ENCODE data around the gene MYT1.

The MYT1 gene

GRCh38 chr20:64153861-64154589, 10.2 kb upstream of the MYT1 start:
- no peak for DNase-seq (ENCODE audit: extremely low read depth in 1 of 2, low read depth in 1 of 2)

GRCh38 chr20:64154590-64155257, 9.5 kb upstream of the MYT1 start:
- no peak for DNase-seq (ENCODE audit: extremely low read depth in 1 of 2, low read depth in 1 of 2)

- DNase-seq (ENCODE audit: extremely low read depth in 1 of 2, low read depth in 1 of 2): no peak
Observed at GRCh38 chr20:64155258-64156135, 8.8 kb upstream of the MYT1 start.

GRCh38 chr20:64156136-64156885, 7.9 kb upstream of the MYT1 start:
- DNase-seq (ENCODE audit: extremely low read depth in 1 of 2, low read depth in 1 of 2): no peak

GRCh38 chr20:64156886-64157875, 7.1 kb upstream of the MYT1 start:
- no peak for DNase-seq (ENCODE audit: extremely low read depth in 1 of 2, low read depth in 1 of 2)

GRCh38 chr20:64157878-64158277, 6.4 kb upstream of the MYT1 start:
- DNase-seq (ENCODE audit: extremely low read depth in 1 of 2, low read depth in 1 of 2): no peak

GRCh38 chr20:64158346-64159285, 5.6 kb upstream of the MYT1 start:
- DNase-seq (ENCODE audit: extremely low read depth in 1 of 2, low read depth in 1 of 2): no peak

GRCh38 chr20:64159286-64159680, 5.0 kb upstream of the MYT1 start:
- no peak for DNase-seq (ENCODE audit: extremely low read depth in 1 of 2, low read depth in 1 of 2)

GRCh38 chr20:64159711-64160110, 4.5 kb upstream of the MYT1 start:
- DNase-seq (ENCODE audit: extremely low read depth in 1 of 2, low read depth in 1 of 2): no peak

- no peak for DNase-seq (ENCODE audit: extremely low read depth in 1 of 2, low read depth in 1 of 2)
Observed at GRCh38 chr20:64160118-64160517, 4.1 kb upstream of the MYT1 start.

- no peak for DNase-seq (ENCODE audit: extremely low read depth in 1 of 2, low read depth in 1 of 2)
Observed at GRCh38 chr20:64160526-64161355, 3.5 kb upstream of the MYT1 start.

GRCh38 chr20:64161356-64162238, 2.7 kb upstream of the MYT1 start:
- DNase-seq (ENCODE audit: extremely low read depth in 1 of 2, low read depth in 1 of 2): no peak

GRCh38 chr20:64162239-64162910, 1.9 kb upstream of the MYT1 start:
- no peak for DNase-seq (ENCODE audit: extremely low read depth in 1 of 2, low read depth in 1 of 2)

- DNase-seq (ENCODE audit: extremely low read depth in 1 of 2, low read depth in 1 of 2): no peak
Observed at GRCh38 chr20:64163776-64164122, 503 bp upstream of the MYT1 start.

GRCh38 chr20:64165866-64166600, 1.8 kb downstream of the MYT1 start:
- no peak for DNase-seq (ENCODE audit: extremely low read depth in 1 of 2, low read depth in 1 of 2)
